22Rv1 (cell line): ENCODE measurements around the gene XXYLT1.

Source experiments
- H3K27ac ChIP-seq: fragments of 450-650 bp; 2 replicates; pipeline ENCODE4 v1.5.1; 2017
- CTCF ChIP-seq: fragments of 450-650 bp; IDR thresholded peaks from 2 replicates; pipeline ENCODE4 v1.5.1; 2017; ENCODE audit warnings: mild to moderate bottlenecking
- ZFX ChIP-seq: fragments of 450-650 bp; IDR thresholded peaks from 2 replicates; pipeline ENCODE4 v1.6.1; 2017; ENCODE audit warnings: antibody characterized with exemption, borderline replicate concordance

The XXYLT1 gene

GRCh38 chr3:195255571-195256501 lies 15.1 kb downstream of the XXYLT1 start:
- H3K27ac ChIP-seq, result no peak overlapping the region
- TF ChIP-seq CTCF (no peak), ZFX (no peak)

- no peak overlapping the region for H3K27ac ChIP-seq
- TF ChIP-seq CTCF, result no peak
- TF ChIP-seq ZFX, result no peak
These were observed 15.8 kb downstream of the XXYLT1 start for GRCh38 chr3:195255176-195255500.

GRCh38 chr3:195254454-195255175 lies 16.3 kb downstream of the XXYLT1 start:
- no peak overlapping the region for H3K27ac ChIP-seq
- TF ChIP-seq ZFX, result no peak

GRCh38 chr3:195253923-195254432 lies 17.0 kb downstream of the XXYLT1 start:
- H3K27ac ChIP-seq, result no peak overlapping the region
- TF ChIP-seq ZFX (no peak), CTCF (no peak)

- no peak for TF ChIP-seq ZFX
- TF ChIP-seq CTCF, result no peak
- no peak overlapping the region for H3K27ac ChIP-seq
These were observed 19.5 kb downstream of the XXYLT1 start for GRCh38 chr3:195251336-195252065.

GRCh38 chr3:195250473-195251251 lies 20.3 kb downstream of the XXYLT1 start:
- no peak for TF ChIP-seq CTCF
- no peak for TF ChIP-seq ZFX
- no peak overlapping the region for H3K27ac ChIP-seq
